ENCODE data around the gene FOXD1.

- TF ChIP-seq CTCF (IDR thresholded peaks at IDR 0.05), result no peak
- no peak for TF ChIP-seq POLR2AphosphoS5 (IDR thresholded peaks at IDR 0.05)
Observed at GRCh38 chr5:73415617-73416016, 33.0 kb downstream of the FOXD1 start.
